GM19438 (cell line): ENCODE measurements around the gene NET1.
A peak's percentile ranks its signal among the peaks of the same experiment; 100 is the strongest.

ENCODE experiments used
- ATAC-seq: cut with Tn5 transposase; IDR thresholded peaks from one replicate; pipeline ENCODE4 v1.9.1; 2021; ENCODE audit warnings: low read depth; ENCODE audit not compliant: unreplicated experiment

NET1 gene

DNA sequence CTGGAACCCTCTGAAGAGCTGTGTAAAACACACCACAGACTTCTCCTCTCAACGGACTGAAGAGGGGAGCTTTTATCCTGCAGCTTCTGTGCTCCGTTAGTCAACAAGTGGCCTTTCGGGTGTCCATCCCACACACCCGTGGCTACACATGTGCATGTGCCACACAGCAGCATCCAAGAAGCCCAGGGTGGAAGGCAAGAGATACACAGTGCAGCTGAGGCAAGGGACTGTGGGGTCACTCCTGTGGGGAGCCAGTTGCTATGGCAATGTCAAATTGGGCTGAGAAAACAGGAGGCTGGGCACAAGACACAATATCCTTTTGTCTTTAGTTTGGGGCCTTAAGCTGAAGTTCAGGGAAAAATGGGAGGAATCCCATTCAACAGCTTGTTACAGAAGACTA, 28.7 kb downstream of the NET1 start:
- ATAC-seq, result no peak

DNA sequence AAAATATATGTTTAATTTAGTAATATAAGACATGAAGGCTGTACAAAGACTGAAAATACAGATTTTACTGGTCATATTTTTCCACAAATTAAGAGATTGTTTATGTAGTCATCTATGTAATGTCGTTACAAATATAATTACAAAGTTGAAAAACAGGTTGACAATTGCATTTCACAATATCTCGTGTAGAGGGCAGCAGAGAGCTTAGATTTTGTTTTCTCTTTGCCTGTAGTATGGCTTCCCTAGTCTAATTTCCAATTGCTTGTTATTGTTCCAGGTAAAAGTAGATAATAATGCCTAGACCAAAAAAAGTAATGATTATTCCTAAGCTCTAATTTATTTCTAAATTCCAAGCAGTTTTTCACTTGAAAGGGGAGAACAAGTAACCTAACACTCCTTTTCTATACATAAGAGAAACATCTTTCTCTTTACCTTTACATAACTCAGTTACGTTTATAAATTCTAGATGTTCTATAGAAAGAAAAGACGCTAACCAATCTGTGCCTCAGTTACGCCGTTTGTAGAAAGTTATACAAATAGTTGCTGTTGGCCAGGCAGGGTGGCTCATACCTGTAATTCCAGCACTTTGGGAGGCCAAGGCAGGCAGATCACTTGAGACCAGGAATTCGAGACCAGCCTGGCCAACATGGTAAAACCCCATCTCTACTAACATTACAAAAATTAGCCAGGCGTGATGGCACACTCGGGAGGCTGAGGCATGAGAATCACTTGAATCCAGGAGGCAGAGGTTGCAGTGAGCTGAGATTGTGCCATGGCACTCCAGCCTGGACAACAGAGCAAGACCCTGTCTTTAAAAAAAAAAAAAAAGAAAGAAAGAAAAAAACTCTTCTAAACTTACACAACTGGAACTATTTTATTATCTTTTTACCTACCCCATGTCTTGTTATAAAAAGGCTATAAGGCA, 30.0 kb downstream of the NET1 start:
- no peak for ATAC-seq

DNA sequence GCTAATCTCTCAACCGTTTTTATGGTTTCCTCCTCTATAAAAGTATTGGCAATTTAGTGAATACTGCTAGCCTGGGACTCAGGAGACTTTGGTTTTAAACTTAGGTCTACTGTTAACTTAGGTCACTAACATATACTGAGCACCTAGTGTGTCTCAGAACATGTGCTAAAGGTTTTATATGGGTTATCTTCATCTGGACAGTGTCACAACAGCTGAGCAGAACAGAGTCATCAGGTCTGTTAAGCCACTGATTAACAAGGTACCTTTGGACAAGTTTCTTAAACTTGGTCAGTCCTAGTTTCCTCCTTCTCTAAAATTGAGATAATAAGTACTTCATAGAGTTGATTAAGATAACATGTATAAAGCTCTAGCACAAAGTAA, 30.6 kb downstream of the NET1 start:
- ATAC-seq, result peak; percentile 43

DNA sequence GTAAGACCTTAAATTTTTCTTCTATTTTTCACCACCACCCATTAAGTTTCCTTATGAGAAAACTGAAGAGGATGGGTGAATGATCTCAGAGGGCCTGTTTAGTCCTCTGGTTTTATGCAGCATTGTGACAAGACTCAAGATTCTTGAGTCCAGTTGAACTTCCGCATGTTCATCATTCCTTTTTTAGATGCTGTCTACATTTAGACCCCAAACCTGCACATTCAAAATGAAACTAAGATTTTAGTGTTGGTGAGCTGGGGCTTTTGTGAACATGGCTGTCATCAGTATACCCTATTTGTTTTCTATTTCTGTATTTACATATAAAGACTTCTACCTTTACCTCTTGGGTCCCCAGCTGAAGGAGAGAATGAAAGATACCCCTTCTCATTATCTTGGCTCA, 31.1 kb downstream of the NET1 start:
- peak; percentile 79 for ATAC-seq

DNA sequence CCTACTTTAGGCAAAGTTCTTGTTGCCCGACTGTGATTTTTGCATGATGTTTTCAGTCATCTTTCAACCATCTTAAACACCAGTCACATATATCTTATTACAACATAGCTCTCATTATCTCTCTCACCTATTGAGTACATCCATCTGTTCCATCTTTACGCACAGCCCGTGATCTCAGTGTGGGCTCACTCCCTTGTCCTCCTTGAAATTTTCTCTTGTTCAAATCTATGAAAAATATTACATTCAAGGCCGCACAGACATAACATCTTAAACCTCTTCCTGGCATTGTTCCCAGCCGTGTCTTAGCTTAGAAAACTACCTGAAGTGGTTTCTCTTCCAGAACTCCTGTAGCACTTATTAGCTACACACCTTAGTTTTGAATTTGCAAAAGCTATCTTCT, 32.6 kb downstream of the NET1 start:
- no peak for ATAC-seq

DNA sequence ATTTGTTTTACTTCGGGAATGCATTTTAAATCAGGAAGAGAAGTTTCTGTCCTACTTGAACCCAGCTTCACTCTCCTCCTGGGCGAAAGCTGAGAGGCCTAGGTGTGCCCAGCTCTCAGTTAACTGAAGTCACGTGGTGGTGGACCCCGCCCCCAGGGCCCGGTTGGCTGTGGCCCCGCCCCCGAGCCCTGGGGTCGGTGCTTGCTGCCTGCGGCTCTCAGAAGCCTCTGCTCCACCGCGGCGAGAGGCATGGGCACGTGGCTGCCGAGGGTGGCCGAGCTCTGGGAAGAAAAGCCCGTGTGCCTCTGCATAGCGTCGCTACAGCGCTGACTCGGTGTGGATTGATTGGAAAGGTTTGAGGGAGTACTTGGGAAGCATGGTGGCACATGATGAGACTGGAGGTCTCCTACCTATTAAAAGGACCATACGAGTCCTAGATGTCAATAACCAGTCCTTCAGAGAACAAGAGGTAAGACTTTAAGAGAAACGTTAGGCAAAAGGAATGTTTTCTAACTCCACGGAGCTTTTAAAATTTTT, 34.1 kb downstream of the NET1 start:
- ATAC-seq, result no peak

DNA sequence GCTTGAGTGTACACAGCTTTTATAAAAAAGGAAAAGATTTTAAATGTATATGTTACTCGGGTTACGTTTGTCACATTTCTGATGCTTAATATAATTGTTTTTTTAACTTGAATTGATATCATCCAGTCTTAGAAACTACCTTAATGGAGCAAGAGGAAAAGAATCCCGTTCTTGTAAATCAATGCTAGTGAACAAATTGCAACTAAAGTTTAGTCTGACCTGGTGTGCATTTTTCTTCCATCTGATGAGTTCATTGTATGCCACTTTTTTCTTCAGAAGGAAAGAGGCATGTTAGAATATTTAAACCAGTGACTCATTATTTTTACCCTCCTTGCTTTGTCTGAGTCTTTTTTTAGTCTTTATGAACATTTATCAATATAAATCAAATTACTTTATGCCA, 34.7 kb downstream of the NET1 start:
- no peak for ATAC-seq

DNA sequence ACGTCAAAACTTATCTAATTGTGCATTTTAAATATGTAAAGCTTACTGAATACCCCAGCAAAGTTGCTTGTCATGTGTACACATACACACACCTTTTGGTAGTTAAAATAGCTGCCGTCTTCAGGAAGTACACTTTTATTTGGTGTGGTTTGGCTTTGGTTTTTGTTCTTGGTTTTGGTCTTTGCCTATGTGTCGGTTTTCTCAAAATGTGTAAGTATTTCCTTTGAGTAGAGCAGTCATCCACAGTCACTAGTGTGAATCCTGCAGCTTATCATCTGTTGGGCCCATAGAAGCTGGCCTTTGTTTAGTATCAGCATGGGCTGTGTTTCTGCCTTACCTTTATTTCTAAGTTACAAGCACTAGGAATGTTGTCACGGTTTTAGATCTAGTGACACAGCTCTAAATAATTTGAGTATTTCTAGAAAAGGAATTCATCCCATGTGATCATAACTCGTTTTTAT, 35.3 kb downstream of the NET1 start:
- ATAC-seq, result peak; percentile 54

DNA sequence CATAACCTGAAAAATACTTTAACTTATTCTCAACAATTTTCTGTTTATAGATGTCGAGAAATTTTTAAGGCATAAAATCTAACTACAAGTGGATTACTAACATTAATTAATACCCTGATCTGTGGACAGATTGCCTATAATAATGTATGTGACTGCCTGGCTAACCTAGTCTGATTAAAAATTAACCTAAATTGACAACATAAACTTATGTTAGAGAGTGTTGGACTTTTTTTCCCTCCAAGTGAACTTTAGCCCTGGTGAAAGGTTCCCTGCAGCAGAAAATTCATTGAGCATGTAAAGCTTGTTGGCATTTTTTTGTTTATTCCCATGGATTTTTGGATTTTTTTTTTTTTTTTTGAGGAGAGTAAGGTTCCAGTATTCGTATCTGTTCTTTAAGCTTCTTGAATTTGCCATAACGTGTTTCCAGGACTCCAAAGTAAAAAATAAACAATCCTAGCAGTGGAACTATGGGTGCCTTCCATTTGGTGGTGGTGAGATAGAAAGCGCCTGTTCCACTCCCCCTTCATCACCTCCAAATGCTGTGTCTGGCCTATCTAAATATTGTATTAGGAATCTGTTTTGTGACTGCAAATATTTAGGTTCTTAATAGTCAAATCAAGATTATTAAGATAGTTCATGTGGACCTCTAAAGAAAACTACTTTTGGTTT, 36.1 kb downstream of the NET1 start:
- ATAC-seq, result no peak

DNA sequence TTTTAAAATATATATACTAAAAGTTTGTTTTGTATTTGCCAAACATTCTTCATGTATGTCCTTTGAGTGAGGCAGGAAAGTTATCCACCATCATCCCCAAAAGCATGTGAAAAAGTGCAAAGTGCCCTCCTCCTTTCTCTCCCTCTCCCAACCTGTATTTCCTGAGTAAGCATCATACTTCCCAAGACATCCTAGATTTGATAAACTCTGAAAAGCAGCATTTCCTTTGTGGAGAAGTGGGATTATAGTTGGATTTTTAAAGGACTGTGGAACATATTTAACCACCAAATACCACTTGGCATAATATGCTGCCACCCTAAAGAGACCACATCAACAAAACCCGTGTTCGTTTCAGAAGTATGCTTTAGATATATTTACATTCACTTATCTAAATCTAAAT, 36.9 kb downstream of the NET1 start:
- ATAC-seq, result no peak

DNA sequence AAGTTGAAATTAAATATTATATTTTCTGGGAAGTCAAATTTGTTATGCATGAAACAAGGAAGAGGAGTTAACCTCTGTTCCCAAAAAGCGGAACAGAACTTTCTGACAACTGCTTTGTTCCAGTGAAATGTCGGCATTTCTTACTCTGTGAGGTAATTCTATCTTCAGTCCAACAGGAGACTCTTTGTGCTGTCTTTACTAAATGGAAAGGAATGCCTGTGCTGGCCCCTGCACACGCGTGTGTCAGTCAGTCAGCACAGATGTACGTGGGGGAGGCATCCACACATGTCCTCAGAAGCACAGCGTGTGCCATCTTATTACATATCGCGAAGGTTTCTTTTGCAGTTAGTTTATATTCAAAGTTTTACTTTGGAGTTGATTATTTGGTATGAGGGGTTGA, 37.5 kb downstream of the NET1 start:
- ATAC-seq, result no peak

DNA sequence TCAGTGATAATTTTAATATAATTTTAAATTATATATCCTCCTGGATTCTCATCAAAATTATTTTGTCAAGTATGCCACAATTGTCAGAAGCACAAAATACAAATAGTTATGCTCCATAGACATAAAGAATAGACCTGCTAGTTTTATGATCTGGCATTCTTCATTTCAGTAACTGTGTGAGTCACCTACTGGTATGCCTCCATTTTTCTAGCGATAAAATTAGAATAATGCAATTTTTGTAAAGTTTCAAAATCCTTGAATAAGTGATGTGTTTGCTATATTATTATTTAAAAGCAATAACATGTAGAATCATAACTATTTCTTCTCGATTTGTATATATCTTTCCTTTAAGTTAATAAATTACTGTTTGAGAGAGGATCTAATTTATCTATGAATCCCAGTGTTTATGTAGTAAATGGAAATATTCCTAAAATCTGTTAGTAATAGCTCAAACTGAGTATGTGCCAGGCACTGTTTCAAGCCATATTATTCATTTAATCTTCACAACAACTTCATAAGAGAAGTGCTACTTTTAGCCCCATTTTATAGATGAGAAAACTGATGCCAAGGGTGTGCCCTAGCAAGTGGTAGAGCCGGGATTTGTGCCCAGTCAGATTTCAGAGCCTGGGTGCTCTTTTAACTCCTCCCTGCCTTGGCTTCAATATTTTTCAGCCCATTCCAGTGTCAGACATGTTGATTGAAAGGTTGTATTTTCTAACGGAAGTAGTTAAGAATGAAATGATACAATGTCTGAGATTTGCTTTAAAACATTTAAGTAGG, 38.4 kb downstream of the NET1 start:
- ATAC-seq, result no peak

DNA sequence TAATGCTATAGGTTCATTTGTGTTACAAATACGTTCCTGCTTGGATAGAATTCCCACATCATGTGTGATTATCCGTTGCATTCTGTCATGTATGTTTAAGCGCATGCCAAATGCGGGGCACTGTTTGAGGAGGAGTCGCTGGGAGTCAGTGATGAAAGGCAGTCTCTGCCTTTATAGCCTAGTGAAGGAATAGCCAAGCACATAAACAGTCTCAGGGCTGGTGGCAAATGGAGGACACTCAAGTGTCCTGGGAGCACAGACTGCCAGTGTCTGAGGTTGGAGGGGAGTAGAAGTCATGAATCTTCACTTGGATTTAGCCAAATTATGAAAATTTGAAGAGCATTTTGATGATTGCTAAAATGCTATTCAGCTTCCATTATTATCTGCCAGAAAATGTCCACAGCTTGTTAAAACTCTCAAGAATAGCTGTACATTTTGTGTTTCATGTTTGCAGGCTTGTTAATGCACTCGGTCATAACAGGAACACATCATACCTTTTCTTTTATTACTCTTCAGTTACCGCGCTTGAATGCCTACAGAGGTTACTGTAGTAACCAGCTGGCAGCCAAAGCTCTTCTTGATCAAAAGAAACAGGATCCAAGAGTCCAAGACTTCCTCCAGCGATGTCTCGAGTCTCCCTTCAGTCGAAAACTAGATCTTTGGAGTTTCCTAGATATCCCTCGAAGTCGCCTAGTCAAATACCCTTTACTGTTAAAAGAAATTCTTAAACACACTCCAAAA, 41.6 kb downstream of the NET1 start:
- no peak for ATAC-seq

DNA sequence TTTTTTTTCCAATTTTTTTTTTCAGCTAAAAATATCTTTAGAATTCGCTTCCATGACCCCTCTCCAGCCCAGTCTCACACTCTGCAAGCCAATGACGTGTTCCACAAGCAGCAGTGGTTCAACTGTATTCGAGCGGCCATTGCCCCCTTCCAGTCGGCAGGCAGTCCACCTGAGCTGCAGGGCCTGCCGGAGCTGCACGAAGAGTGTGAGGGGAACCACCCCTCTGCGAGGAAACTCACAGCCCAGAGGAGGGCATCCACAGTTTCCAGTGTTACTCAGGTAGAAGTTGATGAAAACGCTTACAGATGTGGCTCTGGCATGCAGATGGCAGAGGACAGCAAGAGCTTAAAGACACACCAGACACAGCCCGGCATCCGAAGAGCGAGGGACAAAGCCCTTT, 44.2 kb downstream of the NET1 start:
- no peak for ATAC-seq

DNA sequence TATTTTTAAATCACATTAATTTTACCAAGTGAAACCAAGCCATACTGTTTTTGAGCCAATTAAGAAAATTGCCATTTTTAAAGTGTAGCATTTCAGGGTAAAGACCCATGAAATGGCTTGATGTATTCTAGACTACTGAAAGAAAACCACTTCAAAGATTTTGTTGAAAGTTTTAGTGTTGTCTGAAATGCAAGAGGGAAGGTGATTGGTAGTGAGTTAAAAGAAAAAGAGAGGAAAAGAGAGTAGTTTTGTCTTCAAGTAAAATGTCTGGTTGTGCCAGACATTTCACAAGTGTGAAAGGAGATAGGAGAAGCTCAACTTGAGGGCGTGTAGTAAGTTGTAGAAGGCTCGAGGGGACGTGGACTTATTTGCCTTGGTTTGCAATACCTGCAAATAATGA, 45.4 kb downstream of the NET1 start:
- ATAC-seq, result no peak

DNA sequence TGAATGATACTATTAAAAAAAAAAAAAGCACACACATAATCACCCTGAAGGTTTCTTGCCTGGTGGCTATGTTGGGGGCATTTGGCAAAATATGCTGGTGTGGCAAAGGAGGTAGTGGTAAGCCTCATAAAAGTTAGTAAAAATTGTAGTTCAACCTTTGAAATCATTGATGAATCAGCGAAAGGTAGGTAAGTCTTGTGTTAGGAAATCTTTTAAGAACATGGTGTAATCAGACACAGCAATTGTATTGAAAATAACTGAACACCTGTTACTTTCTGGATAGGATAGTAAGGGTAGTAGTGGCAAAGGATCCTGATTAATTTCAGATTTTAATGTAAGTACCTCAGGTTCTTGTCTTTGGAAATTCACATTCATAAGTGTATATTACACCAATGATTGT, 46.1 kb downstream of the NET1 start:
- ATAC-seq, result no peak

DNA sequence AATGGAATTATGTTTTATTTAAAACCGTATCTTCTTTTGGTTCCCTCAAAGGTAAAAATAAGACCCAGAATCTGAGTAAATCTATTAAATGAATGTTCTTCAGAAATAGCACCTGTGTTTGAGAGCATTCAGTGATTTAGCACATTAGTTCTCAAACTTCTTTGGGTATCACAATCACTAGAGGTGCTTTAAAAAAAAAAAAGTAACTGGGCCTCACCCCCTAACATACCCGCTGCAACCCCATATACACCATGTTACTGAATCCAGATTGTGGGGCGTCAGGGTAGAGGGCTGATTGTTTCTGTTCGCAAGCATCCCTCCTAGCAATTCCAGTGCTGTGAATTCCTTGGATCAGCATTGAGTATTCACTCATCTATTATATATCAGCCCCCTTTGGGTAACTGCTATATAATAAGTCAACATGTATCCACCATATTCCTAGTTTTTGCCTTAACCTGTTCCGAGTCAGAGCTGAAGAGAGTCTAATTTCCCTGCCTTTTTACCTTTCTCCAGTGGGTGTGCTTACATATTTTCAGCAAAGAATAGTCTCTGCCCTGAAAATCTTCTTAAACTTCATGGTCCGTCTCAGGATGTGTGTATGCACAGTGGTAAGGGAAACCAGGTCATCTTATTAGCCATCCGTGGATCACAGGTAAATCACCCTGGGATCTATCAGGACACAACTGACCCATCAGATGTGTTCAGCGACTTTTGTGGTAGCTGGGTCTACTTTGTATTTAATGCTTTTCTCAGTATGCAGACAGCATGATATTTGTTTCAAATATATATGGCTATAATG, 46.8 kb downstream of the NET1 start:
- no peak for ATAC-seq

DNA sequence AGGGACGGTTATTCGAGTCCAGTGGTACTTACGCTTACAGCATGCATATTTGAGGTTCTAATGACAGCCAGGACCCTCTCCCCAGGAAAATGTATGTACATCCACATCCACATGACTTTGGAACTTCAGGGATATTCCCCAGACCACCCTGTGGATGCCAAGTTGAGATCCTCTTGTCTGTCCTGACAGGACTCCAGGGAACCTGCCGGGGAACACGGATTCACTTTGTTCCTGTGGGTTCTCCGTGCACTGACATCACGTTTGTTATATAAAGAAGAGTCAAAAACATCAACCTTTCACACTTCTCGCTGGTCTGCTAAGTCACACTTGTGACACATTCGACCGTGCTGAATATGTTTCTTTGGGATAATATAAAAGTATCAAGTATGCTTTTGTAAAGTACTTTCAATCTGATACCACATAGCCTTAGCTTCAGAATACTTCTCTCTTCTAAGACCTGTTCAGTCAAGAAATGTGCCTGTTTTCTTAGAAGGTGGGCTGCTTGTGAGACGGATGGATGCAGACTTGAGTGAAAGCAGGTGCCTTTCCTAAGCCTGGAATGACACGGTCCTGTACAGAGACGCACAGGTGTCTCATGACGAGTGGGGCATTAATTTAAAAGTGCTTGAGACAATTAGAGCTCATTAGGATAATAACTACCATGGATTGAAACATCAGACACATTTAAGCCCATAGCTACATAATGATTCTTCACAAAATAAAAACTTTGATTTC, 48.3 kb downstream of the NET1 start:
- ATAC-seq, result no peak

DNA sequence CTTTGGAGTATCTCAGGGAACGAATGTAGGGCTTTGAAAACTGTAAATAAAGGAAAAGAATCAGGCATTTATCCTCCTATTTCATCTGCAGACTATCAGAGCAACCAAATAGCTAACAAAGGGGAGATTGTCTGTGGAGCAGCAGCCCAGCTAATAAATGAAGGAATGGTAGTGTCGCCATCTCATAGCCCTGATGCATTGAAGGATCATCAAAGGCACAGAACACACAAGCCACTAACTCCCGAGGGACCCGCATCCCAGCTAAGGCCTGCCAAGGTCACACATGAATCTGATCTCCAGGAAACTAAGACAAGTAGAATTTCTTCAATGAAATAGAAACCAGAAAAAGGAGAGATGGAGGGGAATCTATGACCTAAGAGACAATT, 48.8 kb downstream of the NET1 start:
- no peak for ATAC-seq
